NCI-H82 treated with DMSO at 0.1 percent for 48 hours (cell line): Measurements from ENCODE around the gene APOF.
"Not testable (repeated sequence)": the region's sequence is repeated elsewhere in the genome, so short reads cannot be mapped to it uniquely, and the experiment has no call there.

Experiments
- DNase-seq: peaks from one replicate; lab custom pipeline; 2025; ENCODE audit not compliant: unreplicated experiment; lab: John Stamatoyannopoulos, UW

The APOF gene

DNA sequence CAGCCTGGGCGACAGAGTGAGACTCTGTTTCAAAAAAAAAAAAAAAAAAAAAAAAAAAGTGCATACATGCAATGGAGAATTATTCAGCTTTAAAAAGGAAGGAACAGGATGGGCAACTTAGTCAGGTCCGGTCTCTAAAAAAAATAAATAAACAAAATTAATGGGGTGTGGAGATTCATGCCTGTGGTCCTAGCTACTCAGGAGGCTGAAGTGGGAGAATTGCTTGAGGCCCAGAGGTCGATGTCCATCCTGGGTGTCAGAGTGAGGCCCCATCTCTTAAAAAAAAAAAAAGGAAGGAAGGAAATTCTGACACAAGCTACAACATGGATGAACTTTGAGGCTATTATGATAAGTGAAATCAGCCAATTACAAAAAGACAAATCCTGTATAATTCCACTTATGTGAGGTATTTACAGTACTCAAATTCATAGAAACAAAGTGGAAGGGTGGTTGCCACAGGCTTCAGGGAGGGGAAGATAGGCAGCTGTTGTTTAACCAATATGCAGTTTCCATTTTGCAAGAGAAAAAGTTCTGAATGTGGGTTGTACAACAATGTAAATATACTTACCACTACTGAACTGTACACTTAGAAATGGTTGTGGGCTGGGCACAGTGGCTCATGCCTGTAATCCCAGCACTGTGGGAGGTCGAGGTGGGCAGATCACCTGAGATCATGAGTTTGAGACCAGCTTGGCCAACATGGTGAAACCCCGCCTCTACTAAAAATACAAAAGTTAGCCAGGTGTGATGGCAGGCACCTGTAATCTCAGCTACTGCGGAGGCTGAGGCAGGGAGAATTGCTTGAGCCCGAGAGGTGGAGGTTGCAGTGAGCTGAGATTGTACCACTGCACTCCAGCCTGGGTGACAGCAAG is 12.3 kb upstream of the APOF start:
- no peak for DNase-seq

DNA sequence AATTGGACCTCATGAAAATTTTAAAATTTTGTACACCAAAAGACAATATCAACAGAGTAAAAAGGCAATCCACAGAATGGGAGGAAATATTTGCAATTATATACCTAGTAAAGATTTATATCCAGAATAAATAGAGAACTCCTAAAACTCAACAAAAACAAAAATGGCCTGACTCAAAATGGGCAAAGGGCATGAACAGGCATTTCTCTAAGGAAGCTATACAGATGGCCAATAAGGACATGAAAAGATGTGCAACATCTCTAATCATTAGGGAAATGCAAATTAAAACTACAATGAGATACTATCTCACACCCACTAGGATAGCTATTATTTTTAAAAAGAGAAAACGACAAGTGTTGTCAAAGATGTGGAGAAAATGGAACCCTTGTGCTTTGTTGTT is 10.9 kb upstream of the APOF start:
- no peak for DNase-seq

DNA sequence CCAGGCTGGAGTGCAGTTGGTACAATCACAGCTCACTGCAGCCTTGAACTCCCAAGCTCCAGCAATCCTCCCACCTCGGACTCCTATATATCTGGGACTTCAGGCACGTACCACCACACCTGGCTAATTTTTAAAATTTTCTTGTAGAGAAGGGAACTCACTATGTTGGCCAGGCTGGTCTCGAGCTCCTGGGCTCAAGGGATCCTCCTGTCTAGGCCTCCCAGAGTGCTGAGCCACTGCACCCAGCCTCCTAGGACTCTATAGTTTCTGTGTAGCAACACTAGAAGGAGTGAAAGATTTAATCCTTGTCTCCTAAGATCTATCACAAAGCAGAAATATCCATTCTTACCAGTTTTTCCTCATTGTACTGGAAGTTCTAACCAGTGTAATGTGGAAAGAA is 4.3 kb upstream of the APOF start:
- DNase-seq = no peak

DNA sequence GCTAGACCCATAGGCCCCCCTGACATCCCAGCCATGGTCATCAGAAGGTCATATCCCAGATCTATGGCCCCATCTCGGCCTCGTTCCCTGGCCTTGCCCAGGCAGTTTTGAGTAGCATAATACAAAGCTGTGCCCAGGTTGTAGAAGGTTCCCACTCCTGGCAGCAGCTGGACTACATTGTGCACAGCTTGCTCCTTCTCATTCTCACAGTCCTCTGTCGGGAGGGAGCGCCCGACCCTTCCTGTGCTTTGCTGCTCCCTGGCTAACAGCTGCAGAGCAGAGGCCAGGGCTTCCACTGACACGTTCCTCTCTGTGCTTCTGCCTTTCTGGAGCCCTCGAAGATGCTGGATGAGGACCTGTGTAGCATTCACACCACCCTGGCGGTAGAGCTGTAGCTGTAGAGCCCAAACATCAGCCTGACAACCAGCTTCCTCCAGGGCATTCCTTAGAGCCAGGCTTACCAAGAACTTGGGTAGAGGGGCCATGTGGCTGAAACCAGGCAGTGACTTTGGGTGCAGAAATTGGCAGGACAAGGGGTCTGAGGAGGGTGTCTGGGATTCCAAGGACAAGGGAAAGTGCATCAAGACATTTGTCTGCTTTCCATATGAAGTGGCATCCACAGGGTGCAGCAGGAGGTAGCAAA is 1.0 kb downstream of the APOF start:
- no peak for DNase-seq

DNA sequence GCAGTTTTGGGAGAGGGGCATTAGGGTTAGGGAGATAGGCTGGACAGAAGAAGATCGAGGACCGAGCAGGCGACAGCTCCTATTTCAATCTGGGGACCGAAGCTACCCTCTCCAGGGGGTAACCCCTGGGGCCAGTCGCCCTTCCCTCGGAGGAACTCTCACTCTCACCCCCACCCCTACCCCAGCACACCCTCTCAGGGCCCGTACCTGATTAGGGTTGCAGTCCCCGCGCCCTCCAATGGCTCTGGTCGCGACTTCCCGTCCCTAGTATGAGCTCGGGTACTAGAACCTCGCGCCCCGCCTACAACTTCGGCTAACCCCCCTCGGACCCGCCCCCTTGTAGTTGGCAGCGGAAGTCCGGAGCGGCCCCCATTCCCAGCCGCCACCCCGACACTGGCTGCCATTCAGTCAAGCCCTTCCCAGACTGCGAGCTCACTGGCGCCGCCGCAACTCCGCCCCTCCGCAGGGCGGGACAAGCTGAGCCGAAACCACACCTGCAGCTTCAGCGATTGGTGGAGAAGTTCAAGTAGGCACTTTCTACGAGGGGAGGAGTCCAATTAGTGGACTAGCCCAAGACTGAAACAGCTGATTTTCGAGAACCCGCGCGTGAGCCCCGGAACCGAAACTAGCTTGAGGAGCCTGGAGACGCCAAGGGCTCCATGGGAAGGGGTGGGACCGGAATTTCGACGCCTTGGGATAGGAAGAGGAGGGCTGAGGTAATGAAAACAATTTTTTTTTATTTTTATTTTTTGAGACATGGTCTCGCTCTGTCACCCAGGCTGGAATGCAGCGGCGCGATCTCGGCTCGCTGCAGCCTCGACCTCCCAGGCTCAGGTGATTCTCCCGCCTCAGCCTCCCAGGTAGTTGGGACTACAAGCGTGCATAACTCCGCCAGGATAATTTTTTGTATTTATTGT is 2.5 kb downstream of the APOF start, which contains the start of gene STAT2:
Gene STAT2 (minus strand): TSS at position 257 of the 917 bp plus-strand sequence. CDS start 3,536 bp downstream, outside the sequence.
- DNase-seq = peak; percentile 95

DNA sequence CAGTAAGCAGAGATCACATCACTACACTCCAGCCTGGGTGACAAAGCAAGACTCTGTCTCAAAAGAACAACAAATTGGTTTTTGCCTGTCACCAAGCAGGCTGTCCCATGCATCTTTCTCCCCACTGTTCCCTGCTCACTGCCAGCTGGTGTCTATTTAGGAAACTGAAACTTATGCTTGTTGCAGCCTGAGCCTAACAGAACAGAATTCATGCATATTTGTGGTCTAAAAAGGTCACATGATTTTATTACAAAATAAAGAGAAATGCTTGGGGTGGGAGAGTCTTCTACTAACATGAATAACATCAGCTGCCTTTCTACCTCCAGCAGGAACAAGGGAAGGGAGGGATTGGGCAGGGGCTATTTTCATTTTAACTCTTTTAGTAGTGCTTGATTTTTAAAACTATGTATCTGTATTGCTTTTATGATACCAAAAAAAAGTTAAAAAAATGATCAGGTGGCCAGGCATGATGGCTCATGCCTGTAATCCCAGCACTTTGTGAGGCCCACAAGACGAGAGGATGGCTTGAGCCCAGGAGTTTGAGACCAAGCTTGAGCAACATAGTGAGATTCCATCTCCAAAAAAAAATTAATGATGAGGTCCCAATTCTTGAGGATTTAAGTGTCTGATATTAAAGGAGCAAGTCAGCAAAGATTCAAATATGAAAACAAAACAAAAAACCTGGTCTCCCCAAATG is 3.7 kb downstream of the APOF start:
- DNase-seq = no peak

DNA sequence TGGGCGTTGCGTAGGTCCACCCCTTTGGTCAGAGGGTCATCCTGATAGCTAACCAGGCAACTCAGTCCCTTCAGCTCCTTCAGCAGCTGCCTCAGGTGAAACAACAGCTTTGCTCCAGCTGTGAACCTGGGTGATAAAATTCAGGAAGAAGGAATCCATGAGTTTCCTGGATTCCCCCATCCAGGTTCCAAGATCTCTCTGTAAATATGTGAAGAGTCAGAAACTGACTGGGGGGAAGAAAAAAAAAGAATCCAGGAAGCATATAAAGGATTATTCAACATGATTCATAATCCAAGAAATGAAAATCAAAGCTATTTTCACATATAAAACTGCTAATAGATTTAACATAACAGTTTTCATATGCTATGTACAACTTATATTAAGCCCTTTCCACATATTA is 11.3 kb downstream of the APOF start:
- DNase-seq = no peak

DNA sequence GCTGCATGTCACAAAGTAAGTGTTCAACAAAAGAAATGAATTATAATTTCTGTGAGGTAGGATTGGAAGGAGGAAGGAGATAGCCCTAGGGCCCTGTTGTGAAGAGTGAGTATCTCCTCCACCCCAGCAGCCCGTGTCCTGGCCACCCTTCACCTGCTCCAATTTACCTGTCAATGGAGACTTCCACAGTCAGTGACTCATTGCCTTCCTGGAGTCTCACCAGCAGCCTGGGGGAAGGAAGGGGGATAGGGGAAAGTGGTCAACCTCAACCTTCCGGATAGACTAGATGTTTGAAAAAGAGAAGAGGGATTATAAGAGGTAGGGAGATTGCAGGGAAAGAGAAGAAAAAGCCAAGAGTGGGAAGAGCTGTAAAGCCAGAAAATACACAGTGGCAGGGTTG is 12.0 kb downstream of the APOF start:
- DNase-seq = no peak

DNA sequence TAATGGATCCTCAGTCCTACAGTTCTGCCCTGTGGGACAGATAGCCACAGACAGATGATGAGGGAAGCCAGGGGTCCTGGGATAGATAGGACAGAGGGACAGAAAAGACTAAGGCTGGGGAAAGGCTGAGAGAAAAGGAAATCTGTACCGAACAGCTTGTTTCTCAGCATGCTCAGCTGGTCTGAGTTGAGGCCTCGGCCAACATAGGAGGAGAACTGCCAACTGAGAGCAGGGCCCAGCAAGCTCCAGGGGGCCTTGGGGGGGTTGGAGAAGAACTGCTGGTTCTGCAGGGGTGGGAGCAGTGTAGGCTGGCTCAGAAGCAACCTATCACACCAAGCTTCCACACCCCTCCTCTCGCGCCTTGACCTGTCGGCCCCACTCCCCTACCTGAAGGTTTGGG is 13.9 kb downstream of the APOF start:
- no peak for DNase-seq

DNA sequence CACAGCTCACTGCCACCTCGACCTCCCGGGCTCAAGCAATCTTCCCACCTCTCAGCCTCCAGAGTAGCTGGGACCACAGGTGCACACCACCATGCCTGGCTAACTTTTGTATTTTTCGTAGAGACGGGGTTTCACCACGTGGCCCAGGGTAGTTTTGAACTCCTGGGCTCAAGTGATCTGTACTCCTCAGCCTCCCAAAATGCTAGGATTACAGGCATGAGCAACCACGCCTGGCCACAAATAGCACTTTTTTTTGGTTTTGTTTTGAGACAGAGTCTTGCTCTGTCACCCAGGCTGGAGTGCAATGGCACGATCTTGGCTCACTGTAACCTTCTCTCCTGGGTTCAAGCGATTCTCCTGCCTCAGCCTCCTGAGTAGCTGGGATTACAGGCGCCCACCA is 15.4 kb downstream of the APOF start:
- DNase-seq = not testable (repeated sequence)

DNA sequence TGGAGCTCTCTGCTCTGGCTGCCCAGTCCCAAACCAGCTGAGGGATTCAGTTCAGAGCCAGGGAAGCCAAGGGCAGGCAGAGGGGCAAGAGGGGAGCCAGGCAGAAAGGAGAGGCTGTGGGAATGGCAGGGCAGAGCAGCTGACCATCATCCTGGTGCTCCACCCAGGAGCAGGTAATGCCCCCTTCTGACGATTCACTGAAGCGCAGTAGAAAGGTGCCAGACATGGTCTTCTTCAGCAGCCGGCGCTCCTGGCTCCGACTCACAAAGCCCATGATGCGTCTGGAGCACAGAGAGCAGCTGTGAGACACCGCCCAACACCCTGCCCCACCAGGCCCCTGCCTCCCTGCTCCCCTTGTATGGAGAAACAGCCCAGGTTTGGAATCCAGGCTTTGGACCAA is 16.0 kb downstream of the APOF start:
- DNase-seq = no peak

DNA sequence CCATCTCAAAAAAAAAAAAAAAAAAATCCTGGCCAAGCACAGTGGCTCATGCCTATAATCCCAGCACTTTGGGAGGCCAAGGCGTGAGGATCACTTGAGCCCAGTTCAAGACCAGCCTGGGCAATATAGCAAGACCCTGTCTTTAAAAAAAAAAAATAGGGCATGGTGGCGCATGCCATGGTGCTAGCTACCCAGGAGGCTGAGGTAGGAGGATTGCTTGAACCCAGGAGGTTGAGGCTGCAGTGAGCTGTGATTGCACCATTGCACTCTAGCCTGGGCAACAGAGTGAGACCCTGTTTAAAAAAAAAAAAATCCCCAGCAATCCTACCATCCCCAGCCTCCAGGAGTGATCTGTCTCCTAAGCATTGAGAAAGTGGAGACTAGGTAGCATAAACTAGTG is 20.4 kb downstream of the APOF start:
- not testable (repeated sequence) for DNase-seq

DNA sequence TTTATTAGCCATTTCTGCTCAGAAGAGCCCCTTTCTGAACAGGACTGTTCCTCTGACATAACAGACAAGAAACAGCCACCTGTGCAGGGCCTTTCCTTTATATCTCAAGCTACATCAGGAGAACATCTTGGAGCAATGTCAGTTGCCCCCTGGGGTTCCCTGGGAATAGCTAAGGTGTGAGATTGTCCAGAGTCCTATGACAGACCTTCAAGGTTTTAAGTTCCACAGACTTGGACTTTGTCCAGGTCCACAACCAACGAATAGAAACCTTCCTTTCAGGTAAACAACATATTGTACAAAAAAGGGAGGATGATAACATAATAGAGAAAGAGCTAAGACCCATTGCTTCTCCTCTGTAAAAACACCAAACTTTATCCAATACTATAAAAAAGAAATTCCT is 21.0 kb downstream of the APOF start:
- no peak for DNase-seq

DNA sequence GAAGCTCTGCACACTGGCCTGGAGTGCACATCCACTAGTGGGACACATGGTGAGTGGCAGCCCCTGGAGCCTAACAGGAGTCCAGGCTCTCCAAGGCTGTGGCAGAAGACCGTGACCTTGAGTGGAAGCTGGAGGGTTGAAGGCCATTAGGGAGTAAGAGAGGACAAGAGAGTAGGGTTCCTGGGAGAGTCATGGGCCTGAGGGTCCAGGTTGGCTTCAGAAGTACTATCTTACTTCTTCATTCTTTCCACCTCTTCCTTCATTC is 23.6 kb downstream of the APOF start:
- no peak for DNase-seq

DNA sequence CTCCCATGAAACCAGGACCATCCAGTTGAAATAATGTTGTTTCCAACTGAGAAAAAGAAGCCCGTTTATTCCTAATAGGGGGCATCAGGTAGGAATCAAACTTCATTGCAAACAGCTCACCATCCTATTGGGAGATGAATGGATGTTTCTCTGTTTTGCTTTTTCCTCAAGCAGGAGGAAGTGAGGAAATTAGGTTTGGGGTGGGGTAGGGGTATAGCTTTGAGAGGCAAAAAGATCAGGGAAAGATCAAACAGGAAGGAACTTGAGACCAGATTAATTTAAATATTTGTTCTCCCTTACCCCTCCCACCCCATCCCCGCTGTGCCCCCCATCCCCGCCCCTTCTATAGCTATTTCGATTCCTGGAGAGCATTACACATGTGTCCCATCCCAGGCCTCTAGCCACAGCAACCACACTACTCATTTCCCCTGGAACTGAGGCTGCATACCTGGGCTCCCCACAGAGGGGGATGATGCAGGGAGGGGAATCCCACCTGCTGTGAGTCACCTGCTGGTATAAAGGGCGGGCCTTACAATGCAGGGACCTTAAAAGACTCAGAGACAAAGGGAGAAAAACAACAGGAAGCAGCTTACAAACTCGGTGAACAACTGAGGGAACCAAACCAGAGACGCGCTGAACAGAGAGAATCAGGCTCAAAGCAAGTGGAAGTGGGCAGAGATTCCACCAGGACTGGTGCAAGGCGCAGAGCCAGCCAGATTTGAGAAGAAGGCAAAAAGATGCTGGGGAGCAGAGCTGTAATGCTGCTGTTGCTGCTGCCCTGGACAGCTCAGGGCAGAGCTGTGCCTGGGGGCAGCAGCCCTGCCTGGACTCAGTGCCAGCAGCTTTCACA is 24.1 kb downstream of the APOF start, which contains the start of gene IL23A:
Gene IL23A (plus strand): TSS at position 577 of the 850 bp plus-strand sequence. CDS start 161 bp downstream, at position 738.
- DNase-seq = no peak

DNA sequence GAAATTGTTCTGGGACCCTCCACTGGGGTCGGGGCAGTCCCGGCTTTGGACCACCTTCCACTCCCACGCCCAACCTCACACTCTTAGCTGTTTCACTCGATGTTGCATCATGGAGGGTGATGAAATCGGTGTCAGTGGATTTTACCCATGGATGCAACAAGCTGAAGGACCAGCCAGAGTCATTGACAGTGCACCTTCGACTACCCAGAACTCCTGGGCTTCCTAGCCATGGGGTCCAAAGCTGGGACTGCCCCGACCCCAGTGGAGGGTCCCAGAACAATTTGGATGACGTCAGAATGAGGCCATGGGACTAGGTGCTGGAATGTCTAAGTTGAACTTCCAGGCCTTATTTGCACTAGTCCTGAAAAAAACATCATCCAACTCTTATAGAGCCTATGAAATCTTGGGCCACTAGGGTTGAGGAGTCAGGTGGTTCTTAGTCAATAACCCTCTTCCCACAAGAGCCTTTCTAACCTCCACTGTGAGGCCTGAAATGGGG is 24.9 kb downstream of the APOF start:
- no peak for DNase-seq

DNA sequence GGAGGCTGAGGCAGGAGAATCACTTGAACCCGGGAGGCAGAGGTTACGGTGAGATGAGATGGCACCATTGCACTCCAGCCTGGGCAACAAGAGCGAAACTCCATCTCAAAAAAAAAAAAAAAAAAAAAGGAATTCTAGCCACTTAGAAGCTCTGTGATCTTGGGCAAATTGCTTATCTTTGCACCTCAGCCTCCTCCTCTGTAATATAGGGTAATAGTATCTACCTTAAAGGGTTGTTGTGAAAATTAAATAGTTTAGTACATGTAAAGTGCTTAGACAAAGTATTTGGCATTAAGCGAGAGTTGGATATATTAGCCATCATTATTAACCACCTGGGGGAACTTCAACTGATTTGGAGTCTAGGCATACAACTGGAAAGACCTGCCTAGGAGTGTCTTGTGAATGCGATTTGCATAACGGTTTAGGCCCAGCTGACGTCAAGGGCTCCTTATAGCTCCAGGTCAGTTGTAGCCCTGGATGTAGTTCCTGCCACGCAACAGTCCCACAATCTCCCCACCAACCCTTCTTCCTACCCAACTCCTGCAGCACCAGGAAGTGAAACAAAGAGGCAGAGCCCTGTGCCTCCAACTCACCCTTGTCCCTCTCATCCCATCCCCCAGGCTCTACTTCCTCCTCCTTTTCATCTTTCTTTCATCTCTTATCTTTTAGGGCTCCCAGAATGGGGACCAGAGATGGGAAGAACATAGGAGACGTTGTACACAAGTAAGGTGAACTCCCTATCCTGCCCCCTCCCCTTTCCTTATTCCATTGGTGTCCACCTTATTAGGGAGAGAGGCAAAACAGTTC is 26.1 kb downstream of the APOF start:
- DNase-seq = no peak

DNA sequence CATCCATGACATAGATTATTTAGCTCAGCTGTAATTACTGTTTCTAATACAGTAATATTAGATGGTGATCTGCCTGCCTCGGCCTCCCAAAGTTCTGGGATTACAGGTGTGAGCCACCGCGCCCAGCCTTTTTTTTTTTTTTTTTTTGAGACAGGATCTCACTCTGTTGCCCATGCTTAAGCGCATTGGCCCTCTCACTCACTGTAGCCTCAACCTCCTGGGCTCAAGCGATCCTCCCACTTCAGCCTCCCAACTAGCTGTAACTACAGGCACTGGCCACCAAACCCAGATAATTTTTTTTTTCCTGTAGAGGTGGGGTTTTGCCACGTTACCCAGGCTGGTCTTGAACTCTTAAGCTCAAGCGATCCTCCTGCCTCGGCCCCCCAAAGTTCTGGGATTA is 27.1 kb downstream of the APOF start:
- not testable (repeated sequence) for DNase-seq

DNA sequence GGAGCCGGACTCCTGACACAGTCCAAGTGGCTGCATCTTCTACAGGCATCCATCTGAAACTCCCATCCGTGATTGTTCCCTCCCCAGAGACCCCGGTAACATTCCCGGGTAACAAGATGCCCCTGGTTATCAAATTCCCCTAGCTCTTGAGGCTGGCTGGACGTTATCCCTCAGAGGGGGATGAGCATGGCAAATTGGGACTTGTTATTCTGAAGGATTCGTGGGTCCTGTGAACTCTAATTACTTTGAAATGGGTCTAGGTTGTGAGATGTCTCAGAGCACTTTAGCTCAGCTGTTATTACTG is 28.2 kb downstream of the APOF start:
- no peak for DNase-seq
